Measurements from ENCODE around the gene TDP1.

TDP1 gene

GRCh38 chr14:89941830-89942377 is 13.8 kb upstream of the TDP1 start:
- no peak for DNase-seq
- peak; percentile 57 for ATAC-seq

GRCh38 chr14:89947344-89947743 is 8.4 kb upstream of the TDP1 start:
- ATAC-seq (peak; percentile 57), DNase-seq (no peak)

GRCh38 chr14:89952576-89952975 is 3.2 kb upstream of the TDP1 start:
- ATAC-seq (no peak), DNase-seq (no peak)

GRCh38 chr14:89953602-89954001 is 2.1 kb upstream of the TDP1 start:
- no peak for DNase-seq
- no peak for ATAC-seq

- ATAC-seq, result peak; percentile 87
- DNase-seq, result peak; percentile 94
These were observed 1.4 kb upstream of the TDP1 start, which contains the start of gene EFCAB11 for GRCh38 chr14:89954070-89955021. Gene EFCAB11 (minus strand): TSS chr14:89954730. CDS start chr14:89954660, 70 bp downstream.

GRCh38 chr14:89955022-89955744 is 544 bp upstream of the TDP1 start:
- ATAC-seq (no peak), DNase-seq (no peak)

GRCh38 chr14:89956661-89957009 is 908 bp downstream of the TDP1 start:
- no peak for ATAC-seq
- no peak for DNase-seq

- no peak for DNase-seq
- ATAC-seq, result no peak
These were observed 1.6 kb downstream of the TDP1 start for GRCh38 chr14:89957376-89957775.

GRCh38 chr14:89957791-89958190 is 2.1 kb downstream of the TDP1 start:
- DNase-seq (no peak), ATAC-seq (no peak)

GRCh38 chr14:89958966-89959365 is 3.2 kb downstream of the TDP1 start:
- DNase-seq (no peak), ATAC-seq (no peak)

GRCh38 chr14:89959853-89960445 is 4.2 kb downstream of the TDP1 start:
- DNase-seq (no peak), ATAC-seq (peak; percentile 61)

GRCh38 chr14:89960914-89961313 is 5.2 kb downstream of the TDP1 start:
- DNase-seq, result no peak

GRCh38 chr14:89963288-89963978 is 7.7 kb downstream of the TDP1 start:
- DNase-seq (no peak), ATAC-seq (no peak)

More at GRCh38 chr14:89960914-89961313, 5.2 kb downstream of the TDP1 start:
- ATAC-seq, result no peak

GRCh38 chr14:89965839-89966238 is 10.1 kb downstream of the TDP1 start:
- no peak for ATAC-seq
- no peak for DNase-seq

- ATAC-seq, result no peak
These were observed 17.6 kb downstream of the TDP1 start for GRCh38 chr14:89973234-89973823.

GRCh38 chr14:89977668-89978067 is 21.9 kb downstream of the TDP1 start:
- ATAC-seq (no peak), DNase-seq (no peak)

More at GRCh38 chr14:89973234-89973823, 17.6 kb downstream of the TDP1 start:
- DNase-seq, result peak; percentile 53

GRCh38 chr14:89978656-89979055 is 22.9 kb downstream of the TDP1 start:
- no peak for DNase-seq
- ATAC-seq, result no peak

- DNase-seq (no peak), ATAC-seq (no peak)
These were observed 27.6 kb downstream of the TDP1 start for GRCh38 chr14:89983375-89983774.

GRCh38 chr14:89986462-89987160 is 30.9 kb downstream of the TDP1 start:
- ATAC-seq (no peak), DNase-seq (no peak)

- DNase-seq (no peak), ATAC-seq (no peak)
These were observed 31.4 kb downstream of the TDP1 start for GRCh38 chr14:89987161-89987475.

- ATAC-seq, result no peak
- DNase-seq, result no peak
These were observed 33.1 kb downstream of the TDP1 start for GRCh38 chr14:89988787-89989186.

All from stimulated activated naive CD8-positive, alpha-beta T cell treated with anti-CD3 and anti-CD28 coated beads, Interleukin-15, Interleukin-2, amounts not matched to agents 100 U/mL and 50 U/mL, for 24 hours (primary cell).